ENCODE measurements around the gene PPDPF. TPM values are rescaled to one million over a fixed set of nuclear protein-coding genes. Genes with fewer than 3 reads are reported as not detected.

PPDPF gene
- total RNA-seq, 2 donors from 2014 or later, result 65.5 to 87.5 TPM

- H3K27me3 Mint-ChIP-seq, result peaks cover 8% of the 10 kb centered on the region
- no peaks in the 10 kb centered on the region for H3K36me3 Mint-ChIP-seq (ENCODE audit: low read depth)
- no peak overlapping the region for H3K27ac Mint-ChIP-seq
- H3K4me3 Mint-ChIP-seq, result no peak overlapping the region
- no peak for ATAC-seq (replicated peaks)
- no peaks in the 10 kb centered on the region for H3K9me3 Mint-ChIP-seq
- H3K4me1 Mint-ChIP-seq, result peaks cover 11% of the 10 kb centered on the region
Observed at GRCh38 chr20:63530788-63531160, 10.2 kb downstream of the PPDPF start.

GRCh38 chr20:63531686-63532448 lies 11.3 kb downstream of the PPDPF start:
- H3K4me1 Mint-ChIP-seq, result peaks cover 11% of the 10 kb centered on the region
- H3K9me3 Mint-ChIP-seq, result no peaks in the 10 kb centered on the region
- H3K36me3 Mint-ChIP-seq (ENCODE audit: low read depth), result no peaks in the 10 kb centered on the region
- H3K27ac Mint-ChIP-seq, result no peak overlapping the region
- no peak for ATAC-seq (replicated peaks)
- H3K27me3 Mint-ChIP-seq, result peaks cover 8% of the 10 kb centered on the region
- no peak overlapping the region for H3K4me3 Mint-ChIP-seq

DNA sequence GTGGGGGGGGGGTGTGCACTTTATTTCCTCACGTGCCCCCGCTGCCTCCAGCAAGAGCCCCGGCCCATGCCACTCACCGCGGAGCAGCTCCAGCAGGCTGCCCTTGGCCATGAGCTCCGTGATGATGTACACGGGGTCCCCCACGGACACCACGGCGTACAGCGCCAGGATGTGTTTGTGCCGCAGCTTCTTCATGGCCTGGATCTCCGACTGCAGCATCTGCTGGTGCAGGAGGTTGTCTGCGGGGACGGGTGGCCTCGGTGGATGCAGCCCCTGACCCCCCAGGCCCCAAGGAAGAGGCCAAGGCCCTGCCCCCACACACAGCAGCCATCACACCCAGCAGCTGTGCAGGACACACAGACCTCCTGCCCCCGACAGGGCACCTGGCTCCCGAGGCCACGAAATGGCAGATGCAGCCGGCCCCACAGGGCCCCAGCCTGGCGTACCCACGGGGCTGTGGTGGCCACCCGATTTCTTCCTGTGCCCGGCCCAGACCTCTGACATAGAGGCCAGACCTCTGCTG lies 11.9 kb downstream of the PPDPF start:
- peaks cover 11% of the 10 kb centered on the region for H3K4me1 Mint-ChIP-seq
- H3K27ac Mint-ChIP-seq, result no peak overlapping the region
- no peaks in the 10 kb centered on the region for H3K36me3 Mint-ChIP-seq (ENCODE audit: low read depth)
- H3K9me3 Mint-ChIP-seq, result no peaks in the 10 kb centered on the region
- no peak for ATAC-seq (replicated peaks)
- no peak overlapping the region for H3K4me3 Mint-ChIP-seq
- H3K27me3 Mint-ChIP-seq, result peaks cover 8% of the 10 kb centered on the region

DNA sequence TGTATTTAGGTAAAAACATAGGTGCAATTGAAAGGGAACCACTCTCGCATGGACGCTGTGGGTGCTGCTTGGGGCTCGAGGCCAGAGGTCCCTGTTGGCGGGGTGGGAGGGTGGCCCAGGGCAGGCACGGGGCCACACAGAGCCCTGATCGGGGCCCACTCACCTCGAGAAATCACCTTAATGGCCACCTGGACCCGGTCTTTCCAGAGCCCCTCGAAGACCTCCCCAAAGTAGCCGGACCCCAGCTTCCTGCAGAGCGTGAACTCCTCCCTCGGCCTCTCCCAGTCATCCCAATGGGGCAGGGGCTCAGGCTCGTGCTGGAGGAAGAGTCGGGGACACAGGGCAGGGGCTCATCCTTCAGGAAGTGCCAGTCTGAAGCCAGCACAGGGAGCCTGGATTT lies 12.8 kb downstream of the PPDPF start:
- peaks cover 11% of the 10 kb centered on the region for H3K4me1 Mint-ChIP-seq

GRCh38 chr20:63533871-63534393 lies 13.4 kb downstream of the PPDPF start:
- no peak for ATAC-seq (replicated peaks)
- Mint-ChIP-seq H3K4me3 (no peak overlapping the region), H3K27me3 (peaks cover 5% of the 10 kb centered on the region), H3K27ac (no peak overlapping the region), H3K4me1 (peaks cover 6% of the 10 kb centered on the region), H3K9me3 (no peaks in the 10 kb centered on the region), H3K36me3 (ENCODE audit: low read depth) (no peaks in the 10 kb centered on the region)

More for the DNA sequence above, 12.8 kb downstream of the PPDPF start:
- no peaks in the 10 kb centered on the region for H3K36me3 Mint-ChIP-seq (ENCODE audit: low read depth)
- H3K9me3 Mint-ChIP-seq, result no peaks in the 10 kb centered on the region
- H3K27me3 Mint-ChIP-seq, result peaks cover 8% of the 10 kb centered on the region
- no peak for ATAC-seq (replicated peaks)
- H3K27ac Mint-ChIP-seq, result no peak overlapping the region
- no peak overlapping the region for H3K4me3 Mint-ChIP-seq

GRCh38 chr20:63534427-63534830 lies 13.9 kb downstream of the PPDPF start:
- no peaks in the 10 kb centered on the region for H3K9me3 Mint-ChIP-seq
- H3K27ac Mint-ChIP-seq, result no peak overlapping the region
- no peaks in the 10 kb centered on the region for H3K36me3 Mint-ChIP-seq (ENCODE audit: low read depth)
- H3K4me3 Mint-ChIP-seq, result no peak overlapping the region
- peaks cover 6% of the 10 kb centered on the region for H3K4me1 Mint-ChIP-seq
- no peak for ATAC-seq (replicated peaks)
- peaks cover 5% of the 10 kb centered on the region for H3K27me3 Mint-ChIP-seq

- H3K36me3 Mint-ChIP-seq (ENCODE audit: low read depth), result no peaks in the 10 kb centered on the region
- ATAC-seq (replicated peaks), result no peak
- H3K27ac Mint-ChIP-seq, result no peak overlapping the region
- H3K4me3 Mint-ChIP-seq, result no peak overlapping the region
- H3K9me3 Mint-ChIP-seq, result no peaks in the 10 kb centered on the region
- peaks cover 6% of the 10 kb centered on the region for H3K4me1 Mint-ChIP-seq
- peaks cover 5% of the 10 kb centered on the region for H3K27me3 Mint-ChIP-seq
Observed at GRCh38 chr20:63534831-63535651, 14.5 kb downstream of the PPDPF start.

DNA sequence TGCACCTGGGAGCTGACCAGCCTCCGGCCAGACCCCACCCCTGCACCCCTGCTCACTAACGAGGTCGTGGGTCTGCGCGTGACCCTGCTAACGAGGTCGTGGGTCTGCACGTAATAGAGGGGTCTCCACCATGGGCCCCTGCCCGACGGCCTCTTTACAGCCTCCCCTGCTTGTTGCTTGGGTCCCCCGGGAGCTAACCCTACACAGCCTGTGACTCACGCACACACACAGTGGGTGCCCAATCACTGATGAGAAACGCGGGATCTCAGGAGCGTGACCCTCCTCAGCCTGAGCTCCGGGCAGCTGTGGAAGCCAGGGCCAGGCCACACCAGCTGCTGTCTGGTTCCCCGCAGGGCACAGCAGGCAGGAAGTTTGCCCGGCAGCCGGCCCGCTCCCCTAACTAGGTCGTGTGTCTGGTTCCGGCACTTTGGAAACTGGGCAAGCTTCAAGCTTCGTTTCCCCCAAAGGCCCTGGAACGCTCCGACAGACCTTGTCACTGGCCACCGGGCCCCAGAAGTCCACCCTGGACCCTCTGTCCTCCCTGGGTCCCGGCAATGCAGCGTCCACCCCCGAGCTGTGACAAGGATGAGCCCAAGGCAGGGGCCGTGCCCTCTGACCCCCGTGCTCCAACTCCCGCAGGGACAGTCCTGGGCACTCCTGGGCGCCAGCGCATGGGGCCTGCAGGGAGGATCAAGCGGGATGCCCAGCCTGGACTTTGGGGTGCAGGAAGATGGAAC lies 15.8 kb downstream of the PPDPF start:
- Mint-ChIP-seq H3K27ac (peak overlapping the region; percentile 63), H3K4me3 (peak overlapping the region; percentile 67), H3K36me3 (ENCODE audit: low read depth) (no peaks in the 10 kb centered on the region)

GRCh38 chr20:63536997-63537524 lies 16.5 kb downstream of the PPDPF start, which contains the start of gene PTK6:
Gene PTK6, minus strand, starts transcription at chr20:63537376. Its CDS starts 62 bp downstream, at chr20:63537314.
- Mint-ChIP-seq H3K9me3 (no peaks in the 10 kb centered on the region), H3K4me3 (peak within 1 kb of the TSS; percentile 67), H3K4me1 (peaks cover 2% of the 10 kb centered on the region), H3K27ac (peak within 1 kb of the TSS; percentile 86), H3K36me3 (ENCODE audit: low read depth) (no peaks in the 10 kb centered on the region), H3K27me3 (peaks cover 2% of the 10 kb centered on the region)
- ATAC-seq (replicated peaks), result peak; percentile 44

More for the DNA sequence above, 15.8 kb downstream of the PPDPF start:
- H3K4me1 Mint-ChIP-seq, result peaks cover 6% of the 10 kb centered on the region
- peaks cover 5% of the 10 kb centered on the region for H3K27me3 Mint-ChIP-seq
- H3K9me3 Mint-ChIP-seq, result no peaks in the 10 kb centered on the region
- ATAC-seq (replicated peaks), result no peak

GRCh38 chr20:63537525-63538203 lies 17.1 kb downstream of the PPDPF start:
- H3K4me1 Mint-ChIP-seq, result no peaks in the 10 kb centered on the region
- peak; percentile 94 for ATAC-seq (replicated peaks)
- no peaks in the 10 kb centered on the region for H3K36me3 Mint-ChIP-seq (ENCODE audit: low read depth)
- peak overlapping the region; percentile 86 for H3K27ac Mint-ChIP-seq
- H3K4me3 Mint-ChIP-seq, result peak overlapping the region; percentile 67
- no peaks in the 10 kb centered on the region for H3K27me3 Mint-ChIP-seq
- no peaks in the 10 kb centered on the region for H3K9me3 Mint-ChIP-seq

DNA sequence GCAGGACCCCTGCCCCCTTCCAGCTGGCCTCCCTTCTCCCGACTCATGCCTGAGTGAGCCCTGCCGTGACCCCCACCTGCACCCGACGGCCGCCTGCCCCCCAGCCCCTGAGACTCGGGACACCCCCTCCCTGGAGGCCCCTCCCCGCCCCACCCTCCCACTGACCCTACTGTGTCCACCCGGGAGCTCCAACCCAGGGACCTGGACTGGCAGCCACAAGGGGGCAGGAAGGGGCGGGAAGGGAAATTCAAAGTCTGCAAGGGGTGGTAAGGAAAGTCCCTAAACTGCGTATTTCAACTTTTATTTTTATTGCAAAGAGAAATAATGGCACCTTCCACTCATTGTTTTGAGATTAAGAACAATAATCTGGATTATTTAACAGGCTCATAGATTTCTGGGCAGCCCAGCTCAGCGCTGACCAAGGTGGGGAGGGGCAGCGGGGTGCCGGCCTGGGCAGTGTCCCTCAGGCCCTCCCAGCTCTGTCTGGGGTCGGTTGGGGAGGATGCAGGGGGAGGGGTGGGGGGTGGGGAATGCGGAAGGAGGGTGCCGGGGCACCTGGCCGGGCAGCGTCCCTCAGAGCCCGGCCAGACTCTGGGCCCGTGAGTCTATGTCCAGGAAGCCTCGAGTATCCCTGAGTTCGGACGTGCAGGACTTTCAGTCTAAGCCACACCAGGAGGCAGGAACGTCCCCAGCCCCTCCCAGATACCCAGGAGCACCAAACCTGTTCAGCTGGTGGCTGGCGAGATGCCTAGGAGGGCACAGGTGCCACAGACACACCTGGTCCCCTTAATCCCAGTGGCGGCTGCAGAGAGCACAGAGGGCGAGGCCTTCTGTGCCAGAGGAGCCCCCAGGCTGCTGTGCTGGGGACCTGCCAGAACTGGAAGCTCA lies 17.9 kb downstream of the PPDPF start:
- H3K4me3 Mint-ChIP-seq, result peak overlapping the region; percentile 67
- ATAC-seq (replicated peaks), result peak; percentile 8
- no peaks in the 10 kb centered on the region for H3K4me1 Mint-ChIP-seq
- no peaks in the 10 kb centered on the region for H3K9me3 Mint-ChIP-seq
- H3K27me3 Mint-ChIP-seq, result no peaks in the 10 kb centered on the region
- peak overlapping the region; percentile 86 for H3K27ac Mint-ChIP-seq
- H3K36me3 Mint-ChIP-seq (ENCODE audit: low read depth), result no peaks in the 10 kb centered on the region

- H3K9me3 Mint-ChIP-seq, result no peaks in the 10 kb centered on the region
- no peaks in the 10 kb centered on the region for H3K27me3 Mint-ChIP-seq
- no peak for ATAC-seq (replicated peaks)
- H3K36me3 Mint-ChIP-seq (ENCODE audit: low read depth), result no peaks in the 10 kb centered on the region
- no peak overlapping the region for H3K27ac Mint-ChIP-seq
- H3K4me1 Mint-ChIP-seq, result peaks cover 5% of the 10 kb centered on the region
- H3K4me3 Mint-ChIP-seq, result no peak overlapping the region
Observed at GRCh38 chr20:63539092-63539430, 18.5 kb downstream of the PPDPF start.
